ENCODE measurements around the gene EHD1.

The EHD1 gene

GRCh38 chr11:64842851-64843685 is 35.4 kb downstream of the EHD1 start:
- DNase-seq (ENCODE audit: low read depth, low spot score) = no peak

- DNase-seq (ENCODE audit: low read depth, low spot score) = no peak
These were observed 36.1 kb downstream of the EHD1 start for GRCh38 chr11:64842366-64842759.

- no peak for DNase-seq (ENCODE audit: low read depth, low spot score)
These were observed 36.6 kb downstream of the EHD1 start for GRCh38 chr11:64841592-64842365.

- DNase-seq (ENCODE audit: low read depth, low spot score) = no peak
These were observed 38.3 kb downstream of the EHD1 start for GRCh38 chr11:64839887-64840782.

- no peak for DNase-seq (ENCODE audit: low read depth, low spot score)
These were observed 39.1 kb downstream of the EHD1 start for GRCh38 chr11:64839335-64839734.

GRCh38 chr11:64838600-64839334 is 39.7 kb downstream of the EHD1 start:
- no peak for DNase-seq (ENCODE audit: low read depth, low spot score)

GRCh38 chr11:64837887-64838351 is 40.5 kb downstream of the EHD1 start:
- DNase-seq (ENCODE audit: low read depth, low spot score) = no peak

GRCh38 chr11:64836448-64837072 is 41.9 kb downstream of the EHD1 start:
- no peak for DNase-seq (ENCODE audit: low read depth, low spot score)

- DNase-seq (ENCODE audit: low read depth, low spot score) = no peak
These were observed 42.6 kb downstream of the EHD1 start for GRCh38 chr11:64835616-64836447.

- no peak for DNase-seq (ENCODE audit: low read depth, low spot score)
These were observed 43.5 kb downstream of the EHD1 start for GRCh38 chr11:64834723-64835615.

- no peak for DNase-seq (ENCODE audit: low read depth, low spot score)
These were observed 44.2 kb downstream of the EHD1 start for GRCh38 chr11:64834031-64834722.

GRCh38 chr11:64833509-64833908 is 44.9 kb downstream of the EHD1 start:
- DNase-seq (ENCODE audit: low read depth, low spot score) = no peak

GRCh38 chr11:64833198-64833502 is 45.3 kb downstream of the EHD1 start:
- no peak for DNase-seq (ENCODE audit: low read depth, low spot score)

- DNase-seq (ENCODE audit: low read depth, low spot score) = no peak
These were observed 45.8 kb downstream of the EHD1 start for GRCh38 chr11:64832467-64833197.

- no peak for DNase-seq (ENCODE audit: low read depth, low spot score)
These were observed 47.0 kb downstream of the EHD1 start for GRCh38 chr11:64831411-64831891.

GRCh38 chr11:64829536-64830251 is 48.7 kb downstream of the EHD1 start:
- no peak for DNase-seq (ENCODE audit: low read depth, low spot score)

- no peak for DNase-seq (ENCODE audit: low read depth, low spot score)
These were observed 51.0 kb downstream of the EHD1 start for GRCh38 chr11:64827451-64827839.
